Activated T-helper 9 cell treated with anti-CD3 and anti-CD28 coated beads, Interleukin-2, amount 50 U/mL, for 16 hours (primary cell): ENCODE data around the gene HAUS1.
A peak's percentile ranks its signal among the peaks of the same experiment; 100 is the strongest.
"Not testable (repeated sequence)": the region's sequence is repeated elsewhere in the genome, so short reads cannot be mapped to it uniquely, and the experiment has no call there.

Source experiments
- DNase-seq: peaks from one replicate; pipeline ENCODE4 v3.0.0-alpha.2; 2020; ENCODE audit warnings: low read depth

The HAUS1 gene

GRCh38 chr18:46104128-46104911, at the start of gene HAUS1:
Gene HAUS1 (plus strand): TSS chr18:46104385. CDS start chr18:46104412, 27 bp downstream.
- DNase-seq: peak; percentile 78

GRCh38 chr18:46054956-46055837, 49.0 kb upstream of the HAUS1 start:
- no peak for DNase-seq

GRCh38 chr18:46055838-46056230, 48.4 kb upstream of the HAUS1 start:
- DNase-seq: no peak

- no peak for DNase-seq
These were observed 43.8 kb upstream of the HAUS1 start for GRCh38 chr18:46060359-46060841.

GRCh38 chr18:46061387-46061786, 42.8 kb upstream of the HAUS1 start:
- no peak for DNase-seq

- DNase-seq: no peak
These were observed 42.4 kb upstream of the HAUS1 start for GRCh38 chr18:46061796-46062195.

GRCh38 chr18:46062781-46063180, 41.4 kb upstream of the HAUS1 start:
- DNase-seq: no peak

GRCh38 chr18:46067438-46068007, 36.7 kb upstream of the HAUS1 start:
- DNase-seq: no peak

GRCh38 chr18:46068763-46069162, 35.4 kb upstream of the HAUS1 start:
- DNase-seq: no peak

- no peak for DNase-seq
These were observed 34.7 kb upstream of the HAUS1 start for GRCh38 chr18:46069524-46069923.

- no peak for DNase-seq
These were observed 34.0 kb upstream of the HAUS1 start for GRCh38 chr18:46070232-46070631.

GRCh38 chr18:46070815-46071652, 33.2 kb upstream of the HAUS1 start:
- DNase-seq: no peak

- DNase-seq: peak; percentile 48
These were observed 32.4 kb upstream of the HAUS1 start, which contains the start of gene PSTPIP2 for GRCh38 chr18:46071653-46072375. Gene PSTPIP2 (minus strand): TSS chr18:46072260. CDS start chr18:46072188, 72 bp downstream.

- no peak for DNase-seq
These were observed 31.8 kb upstream of the HAUS1 start for GRCh38 chr18:46072376-46072867.

GRCh38 chr18:46072959-46073358, 31.2 kb upstream of the HAUS1 start:
- no peak for DNase-seq

- DNase-seq: no peak
These were observed 30.5 kb upstream of the HAUS1 start for GRCh38 chr18:46073474-46074331.

- no peak for DNase-seq
These were observed 24.8 kb upstream of the HAUS1 start for GRCh38 chr18:46079336-46079735.

- no peak for DNase-seq
These were observed 24.0 kb upstream of the HAUS1 start for GRCh38 chr18:46080156-46080555.

- DNase-seq: no peak
These were observed 19.8 kb upstream of the HAUS1 start for GRCh38 chr18:46084431-46084830.

- DNase-seq: not testable (repeated sequence)
These were observed 15.7 kb upstream of the HAUS1 start for GRCh38 chr18:46088501-46088900.
